HepG2 (cell line): Measurements from ENCODE around the gene SLC4A7. TPM values are rescaled to one million over a fixed set of nuclear protein-coding genes. Genes with fewer than 3 reads are reported as not detected.

ENCODE experiments used
- BHLHE40 ChIP-seq: IDR thresholded peaks from 2 replicates; pipeline ENCODE4 v1.6.1; 2011; ENCODE audit warnings: low read length, improper control_type of control experiment
- EHMT2 ChIP-seq: fragments of 200-600 bp; sonication (generic); IDR thresholded peaks from 2 replicates; pipeline ENCODE4 v1.7.0; 2017; ENCODE audit warnings: antibody characterized with exemption, low read depth, low read length, borderline replicate concordance
- ELF4 ChIP-seq: sonication (generic); formaldehyde crosslinking; IDR thresholded peaks from 2 replicates; pipeline ENCODE4 v1.5.0; 2020; ENCODE audit warnings: missing genetic modification reagents, mild to moderate bottlenecking, moderate library complexity, borderline replicate concordance
- HMG20A ChIP-seq: IDR thresholded peaks from 2 replicates; pipeline ENCODE4 v1.6.1; 2016; ENCODE audit warnings: borderline replicate concordance
- LCORL ChIP-seq, 2 experiments: fragments of 450-650 bp in 1 of 2; sonication (generic) in 1 of 2; formaldehyde crosslinking in 1 of 2; IDR thresholded peaks; 2 replicates each; pipeline versions ENCODE4 v1.5.0 to v1.6.1; 2017 to 2020; ENCODE audit warnings: antibody characterized with exemption in 1 of 2, missing genetic modification reagents in 1 of 2
- MAFG ChIP-seq: sonication (generic); formaldehyde crosslinking; IDR thresholded peaks from 2 replicates; pipeline ENCODE4 v1.5.1; 2020; ENCODE audit warnings: mild to moderate bottlenecking, missing genetic modification reagents
- PHB2 ChIP-seq: fragments of 450-650 bp; IDR thresholded peaks from 2 replicates; pipeline ENCODE4 v1.6.1; 2018; ENCODE audit not compliant: partially characterized antibody
- PRPF4 ChIP-seq: fragments of 200-400 bp; formaldehyde crosslinking; IDR thresholded peaks from 2 replicates; pipeline ENCODE4 v1.6.1; 2016; ENCODE audit warnings: low read length, low read depth; ENCODE audit not compliant: poor library complexity, severe bottlenecking
- RFXANK ChIP-seq: IDR thresholded peaks from 2 replicates; pipeline ENCODE4 v1.6.1; 2016
- SNAPC2 ChIP-seq: sonication (generic); formaldehyde crosslinking; IDR thresholded peaks from 2 replicates; pipeline ENCODE4 v1.8.1; 2022; ENCODE audit warnings: mild to moderate bottlenecking, missing genetic modification reagents
- SOX5 ChIP-seq: IDR thresholded peaks from 2 replicates; pipeline ENCODE4 v1.6.1; 2016; ENCODE audit warnings: borderline replicate concordance
- ZFX ChIP-seq: sonication (generic); formaldehyde crosslinking; IDR thresholded peaks from 2 replicates; pipeline ENCODE4 v1.4.0; 2020; ENCODE audit warnings: mild to moderate bottlenecking, low read depth, missing genetic modification reagents, moderate library complexity
- polyA plus RNA-seq, 8 experiments: library from polyadenylated mRNA; depleted of rRNA in 3 of 8; stranded (reverse) in 7 of 8; unstranded in 1 of 8; fragments of >200 nt; fragmentation: Illumina TruSeq in 4 of 8; extraction: Trizol in 4 of 8; gene quantifications; 2 replicates each; pipeline versions ENCODE4 v1.2.1 to v1.2.3, GENCODE V29; 2011 to 2016; ENCODE audit warnings: low read depth in 4 of 8, missing spikeins in 1 of 8, mixed read lengths in 1 of 8; ENCODE audit not compliant: insufficient read depth in 1 of 8
- total RNA-seq, 5 experiments: library from RNA; depleted of rRNA; stranded (reverse); fragments of >200 nt; fragmentation: Illumina TruSeq; extraction: Trizol; gene quantifications; 2 replicates each; pipeline ENCODE4 v1.2.3, GENCODE V29; 2016; ENCODE audit warnings: low read depth in 1 of 5
- TF ChIP-seq, protein P1 (sequence below): sonication (generic); formaldehyde crosslinking; IDR thresholded peaks from 2 replicates; pipeline ENCODE4 v1.5.0; 2020; ENCODE audit warnings: missing genetic modification reagents
- TF ChIP-seq, protein P2 (sequence below): sonication (generic); formaldehyde crosslinking; IDR thresholded peaks from 2 replicates; pipeline ENCODE4 v1.4.0; 2020; ENCODE audit warnings: mild to moderate bottlenecking, missing genetic modification reagents

Gene SLC4A7
- total and polyA plus RNA-seq, 2 of the 13 experiments (the other 11 are each of a cell fraction or from before 2014, with no cell fraction given): 16.4 to 43.8 TPM

DNA sequence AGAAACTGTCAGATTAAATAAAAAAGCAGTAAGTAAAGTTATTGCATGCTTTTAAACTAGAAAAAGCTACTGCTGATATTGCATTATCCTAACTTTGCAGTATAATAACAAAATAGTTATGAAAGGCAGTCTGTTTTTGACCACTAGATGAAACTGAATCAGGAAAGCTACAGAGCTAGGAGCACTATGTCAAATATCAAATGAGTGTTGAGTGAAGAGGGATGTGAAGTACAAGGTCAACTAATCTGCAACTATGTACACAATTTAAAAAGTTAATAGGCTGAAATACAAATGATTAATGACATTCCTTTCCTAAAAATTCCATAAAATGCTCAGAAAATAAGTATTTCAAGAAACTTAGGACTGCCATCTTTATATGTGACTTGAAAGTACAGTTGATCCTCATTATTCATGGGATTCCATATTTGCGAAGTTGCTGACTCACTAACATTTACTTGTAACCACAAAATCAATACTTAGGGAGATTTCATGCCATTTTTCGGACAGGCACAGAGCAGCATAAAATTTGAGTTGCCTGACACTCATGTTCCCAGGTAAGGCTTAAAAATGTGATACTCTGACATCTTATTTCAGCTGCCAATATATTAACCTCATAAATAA, 34.5 kb downstream of the SLC4A7 start (continued):
- TF ChIP-seq HMG20A (CRISPR knock-in tag) (peak; percentile 34; the same call in 1 of the 2 replicates), PRPF4 (no peak), ELF4 (CRISPR knock-in tag) (no peak), MAFG (CRISPR knock-in tag) (peak; percentile 74; the same call in 1 of the 2 replicates), RFXANK (CRISPR knock-in tag) (no peak), PHB2 (no peak), SNAPC2 (CRISPR knock-in tag) (no peak), ZFX (no peak), LCORL (IDR thresholded peaks at IDR 0.05) (no peak), LCORL (CRISPR knock-in tag; IDR thresholded peaks at IDR 0.05) (peak; percentile 76), BHLHE40 (no peak), EHMT2 (peak; percentile 48; the same call in 1 of the 2 replicates), SOX5 (CRISPR knock-in tag) (0 out of 2 replicates have a peak, but pooled peaks have one; percentile 13)
- TF ChIP-seq, protein P1, sequence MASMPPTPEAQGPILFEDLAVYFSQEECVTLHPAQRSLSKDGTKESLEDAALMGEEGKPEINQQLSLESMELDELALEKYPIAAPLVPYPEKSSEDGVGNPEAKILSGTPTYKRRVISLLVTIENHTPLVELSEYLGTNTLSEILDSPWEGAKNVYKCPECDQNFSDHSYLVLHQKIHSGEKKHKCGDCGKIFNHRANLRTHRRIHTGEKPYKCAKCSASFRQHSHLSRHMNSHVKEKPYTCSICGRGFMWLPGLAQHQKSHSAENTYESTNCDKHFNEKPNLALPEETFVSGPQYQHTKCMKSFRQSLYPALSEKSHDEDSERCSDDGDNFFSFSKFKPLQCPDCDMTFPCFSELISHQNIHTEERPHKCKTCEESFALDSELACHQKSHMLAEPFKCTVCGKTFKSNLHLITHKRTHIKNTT (CRISPR knock-in tag): no peak
- TF ChIP-seq, protein P2, sequence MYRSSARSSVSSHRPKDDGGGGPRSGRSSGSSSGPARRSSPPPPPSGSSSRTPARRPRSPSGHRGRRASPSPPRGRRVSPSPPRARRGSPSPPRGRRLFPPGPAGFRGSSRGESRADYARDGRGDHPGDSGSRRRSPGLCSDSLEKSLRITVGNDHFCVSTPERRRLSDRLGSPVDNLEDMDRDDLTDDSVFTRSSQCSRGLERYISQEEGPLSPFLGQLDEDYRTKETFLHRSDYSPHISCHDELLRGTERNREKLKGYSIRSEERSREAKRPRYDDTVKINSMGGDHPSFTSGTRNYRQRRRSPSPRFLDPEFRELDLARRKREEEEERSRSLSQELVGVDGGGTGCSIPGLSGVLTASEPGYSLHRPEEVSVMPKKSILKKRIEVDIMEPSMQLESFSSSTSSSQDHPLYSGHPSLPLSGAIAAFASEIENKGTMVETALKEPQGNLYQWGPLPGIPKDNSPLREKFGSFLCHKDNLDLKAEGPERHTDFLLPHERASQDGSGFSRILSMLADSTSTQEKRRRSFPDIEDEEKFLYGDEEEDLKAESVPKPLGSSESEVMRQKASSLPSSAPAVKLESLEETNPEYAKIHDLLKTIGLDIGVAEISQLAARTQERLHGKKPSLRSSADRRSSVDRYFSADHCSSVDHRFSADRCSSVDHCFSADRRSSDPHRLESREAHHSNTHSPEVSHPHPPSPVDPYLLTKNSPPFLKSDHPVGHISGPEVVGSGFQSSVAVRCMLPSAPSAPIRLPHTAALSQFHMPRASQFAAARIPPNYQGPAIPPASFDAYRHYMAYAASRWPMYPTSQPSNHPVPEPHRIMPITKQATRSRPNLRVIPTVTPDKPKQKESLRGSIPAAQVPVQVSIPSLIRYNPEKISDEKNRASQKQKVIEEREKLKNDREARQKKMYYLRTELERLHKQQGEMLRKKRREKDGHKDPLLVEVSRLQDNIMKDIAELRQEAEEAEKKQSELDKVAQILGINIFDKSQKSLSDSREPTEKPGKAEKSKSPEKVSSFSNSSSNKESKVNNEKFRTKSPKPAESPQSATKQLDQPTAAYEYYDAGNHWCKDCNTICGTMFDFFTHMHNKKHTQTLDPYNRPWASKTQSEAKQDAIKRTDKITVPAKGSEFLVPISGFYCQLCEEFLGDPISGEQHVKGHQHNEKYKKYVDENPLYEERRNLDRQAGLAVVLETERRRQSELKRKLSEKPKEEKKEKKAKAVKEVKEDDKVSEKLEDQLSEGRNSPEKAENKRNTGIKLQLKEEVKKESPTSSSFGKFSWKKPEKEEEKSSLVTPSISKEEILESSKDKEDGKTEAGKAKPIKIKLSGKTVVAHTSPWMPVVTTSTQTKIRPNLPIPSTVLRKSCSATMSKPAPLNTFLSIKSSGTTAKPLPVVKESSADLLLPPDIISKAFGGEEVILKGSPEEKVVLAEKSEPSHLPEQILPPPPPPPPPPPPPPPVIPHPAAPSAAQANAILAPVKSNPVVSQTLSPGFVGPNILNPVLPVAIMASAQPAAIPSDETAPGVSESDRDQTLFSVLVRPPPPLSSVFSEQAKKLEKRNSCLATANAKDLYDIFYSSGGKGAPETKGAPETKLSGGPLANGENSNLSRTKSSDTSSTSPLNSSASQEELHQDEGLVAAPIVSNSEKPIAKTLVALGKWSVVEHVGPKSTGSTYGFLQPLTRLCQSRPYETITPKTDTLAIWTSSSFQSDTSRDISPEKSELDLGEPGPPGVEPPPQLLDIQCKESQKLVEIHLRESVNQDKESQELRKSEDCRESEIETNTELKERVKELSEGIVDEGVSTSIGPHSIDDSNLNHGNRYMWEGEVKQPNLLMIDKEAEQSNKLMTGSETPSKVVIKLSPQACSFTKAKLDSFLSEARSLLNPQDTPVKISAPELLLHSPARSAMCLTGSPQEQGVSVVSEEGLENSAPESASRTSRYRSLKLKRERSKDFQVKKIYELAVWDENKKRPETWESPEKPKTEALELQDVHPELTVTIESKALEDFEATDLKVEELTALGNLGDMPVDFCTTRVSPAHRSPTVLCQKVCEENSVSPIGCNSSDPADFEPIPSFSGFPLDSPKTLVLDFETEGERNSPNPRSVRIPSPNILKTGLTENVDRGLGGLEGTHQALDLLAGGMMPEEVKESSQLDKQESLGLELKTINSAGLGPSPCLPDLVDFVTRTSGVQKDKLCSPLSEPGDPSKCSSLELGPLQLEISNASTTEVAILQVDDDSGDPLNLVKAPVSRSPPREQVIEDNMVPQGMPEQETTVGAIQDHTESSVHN (CRISPR knock-in tag): no peak
